Measurements from ENCODE around the gene SRPK3.

GRCh38 chrX:153791104-153791852 lies 10.4 kb downstream of the SRPK3 start:
- TF ChIP-seq, protein P1, sequence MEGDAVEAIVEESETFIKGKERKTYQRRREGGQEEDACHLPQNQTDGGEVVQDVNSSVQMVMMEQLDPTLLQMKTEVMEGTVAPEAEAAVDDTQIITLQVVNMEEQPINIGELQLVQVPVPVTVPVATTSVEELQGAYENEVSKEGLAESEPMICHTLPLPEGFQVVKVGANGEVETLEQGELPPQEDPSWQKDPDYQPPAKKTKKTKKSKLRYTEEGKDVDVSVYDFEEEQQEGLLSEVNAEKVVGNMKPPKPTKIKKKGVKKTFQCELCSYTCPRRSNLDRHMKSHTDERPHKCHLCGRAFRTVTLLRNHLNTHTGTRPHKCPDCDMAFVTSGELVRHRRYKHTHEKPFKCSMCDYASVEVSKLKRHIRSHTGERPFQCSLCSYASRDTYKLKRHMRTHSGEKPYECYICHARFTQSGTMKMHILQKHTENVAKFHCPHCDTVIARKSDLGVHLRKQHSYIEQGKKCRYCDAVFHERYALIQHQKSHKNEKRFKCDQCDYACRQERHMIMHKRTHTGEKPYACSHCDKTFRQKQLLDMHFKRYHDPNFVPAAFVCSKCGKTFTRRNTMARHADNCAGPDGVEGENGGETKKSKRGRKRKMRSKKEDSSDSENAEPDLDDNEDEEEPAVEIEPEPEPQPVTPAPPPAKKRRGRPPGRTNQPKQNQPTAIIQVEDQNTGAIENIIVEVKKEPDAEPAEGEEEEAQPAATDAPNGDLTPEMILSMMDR (IDR thresholded peaks at IDR 0.05), result no peak
- TF ChIP-seq ZFX (IDR thresholded peaks at IDR 0.05; ENCODE audit: borderline replicate concordance), result no peak
